HG02973 (cell line): ENCODE measurements around the gene CLMP.
"Not testable (repeated sequence)": the region's sequence is repeated elsewhere in the genome, so short reads cannot be mapped to it uniquely, and the experiment has no call there.

Source experiments
- ATAC-seq: cut with Tn5 transposase; IDR thresholded peaks from one replicate; pipeline ENCODE4 v1.9.1; 2021; ENCODE audit warnings: moderate library complexity; ENCODE audit not compliant: unreplicated experiment

The CLMP gene

DNA sequence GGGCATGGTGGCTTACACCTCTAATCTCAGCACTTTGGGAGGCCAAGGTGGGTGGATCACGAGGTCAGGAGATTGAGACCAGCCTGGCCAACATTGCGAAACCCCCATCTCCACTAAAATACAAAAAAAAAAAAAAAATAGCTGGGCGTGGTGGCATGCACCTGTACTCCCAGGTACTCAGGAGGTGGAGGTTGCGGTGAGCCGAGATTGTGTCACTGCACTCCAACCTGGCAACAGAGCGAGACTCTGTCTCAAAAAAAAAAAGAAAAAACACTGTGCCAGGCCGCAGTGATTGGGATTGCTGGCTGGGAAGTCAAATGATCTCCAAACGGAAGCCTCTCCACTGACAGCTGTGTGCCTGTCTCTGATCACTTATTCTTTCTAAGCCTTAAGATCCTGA lies 104.9 kb downstream of the CLMP start:
- not testable (repeated sequence) for ATAC-seq

DNA sequence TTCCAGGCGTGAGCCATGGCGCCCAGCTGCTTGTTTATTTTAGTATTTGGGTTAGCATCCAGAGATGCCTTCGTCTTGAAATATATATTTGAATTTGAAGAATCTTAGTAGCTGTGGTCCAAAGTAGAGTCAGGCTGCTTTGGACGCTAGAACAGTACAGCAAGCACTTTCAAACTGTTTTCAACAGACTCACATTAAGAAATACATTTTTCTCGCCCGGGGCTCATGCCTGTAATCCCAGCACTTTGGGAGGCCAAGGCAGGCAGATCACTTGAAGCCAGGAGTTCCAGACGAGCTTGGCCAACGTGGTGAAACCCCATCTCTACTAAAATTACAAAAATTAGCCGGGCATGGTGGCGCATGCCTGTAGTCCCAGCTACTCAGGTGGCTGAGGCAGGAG lies 106.2 kb downstream of the CLMP start:
- not testable (repeated sequence) for ATAC-seq

DNA sequence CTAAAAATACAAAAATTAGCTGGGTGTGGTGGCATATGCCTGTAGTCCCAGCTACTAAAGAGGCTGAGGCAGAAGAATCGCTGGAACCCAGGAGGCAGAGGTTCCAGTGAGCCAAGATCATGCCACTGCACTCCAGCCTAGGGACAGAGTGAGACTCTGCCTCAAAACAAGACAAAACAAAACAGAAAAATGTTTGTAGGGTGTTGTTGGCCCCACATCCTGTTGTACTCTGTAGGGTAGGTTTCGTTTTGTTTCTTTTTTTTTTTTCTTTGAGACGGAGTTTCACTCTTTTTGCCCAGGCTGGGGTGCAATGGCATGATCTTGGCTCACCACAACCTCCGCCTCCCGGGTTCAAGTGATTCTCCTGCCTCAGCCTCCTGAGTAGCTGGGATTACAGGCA lies 107.4 kb downstream of the CLMP start:
- peak; percentile 96 for ATAC-seq

DNA sequence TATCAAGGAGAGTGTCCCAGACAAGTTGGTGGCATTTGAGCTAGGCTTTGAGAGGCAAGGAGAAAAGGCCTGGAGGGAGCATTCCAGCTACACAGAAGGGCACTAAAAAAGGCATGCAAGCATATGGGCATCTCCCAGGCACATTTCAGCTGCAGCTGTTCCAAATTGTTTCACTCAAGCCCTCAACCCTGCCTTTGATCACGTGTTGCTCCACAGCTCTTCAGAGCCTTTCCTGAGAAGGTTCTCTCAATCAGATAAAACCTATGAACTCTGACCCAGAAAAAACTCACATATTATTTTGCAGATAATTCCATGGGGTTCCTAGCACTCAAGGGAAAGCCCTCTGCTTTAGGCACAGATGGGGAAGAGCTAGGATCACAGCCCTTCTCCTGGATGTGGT lies 108.7 kb downstream of the CLMP start:
- ATAC-seq: no peak

DNA sequence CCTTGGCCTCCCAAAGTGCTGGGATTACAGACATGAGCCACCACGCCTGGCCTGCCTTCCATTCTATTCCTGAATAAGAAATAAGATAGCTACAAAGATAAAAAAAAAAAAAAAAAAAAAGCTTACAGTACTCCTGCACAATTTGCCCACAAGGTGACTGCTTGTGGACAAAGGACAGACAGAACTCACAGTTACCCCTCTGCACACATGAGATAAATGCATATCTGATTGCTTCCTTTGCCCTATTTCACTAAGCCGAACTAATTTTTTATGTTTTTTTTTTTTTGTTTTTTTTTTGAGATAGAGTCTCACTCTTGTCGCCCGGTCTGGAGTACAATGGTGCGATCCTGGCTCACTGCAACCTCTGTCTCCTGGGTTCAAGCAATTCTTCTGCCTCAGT lies 109.6 kb downstream of the CLMP start:
- no peak for ATAC-seq

DNA sequence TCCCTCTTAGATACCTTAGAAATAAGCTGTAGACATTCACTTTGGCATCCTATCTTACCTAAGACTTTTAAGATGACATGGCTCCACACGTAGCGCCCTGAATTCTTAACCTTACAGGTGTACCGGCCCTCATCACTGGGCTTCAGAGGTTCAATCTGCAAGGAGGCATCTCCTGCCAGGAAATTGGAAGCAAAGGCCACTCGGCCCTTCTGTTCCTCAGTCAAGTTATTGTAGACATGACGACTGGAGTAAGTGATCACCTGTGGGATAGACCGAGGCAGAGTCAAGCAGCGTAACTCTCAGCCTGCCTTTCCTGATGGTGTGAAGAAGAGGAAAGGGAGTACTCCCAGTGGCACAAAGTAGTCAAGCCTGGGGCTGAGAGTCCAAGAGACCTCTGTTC lies 110.6 kb downstream of the CLMP start:
- ATAC-seq: no peak

DNA sequence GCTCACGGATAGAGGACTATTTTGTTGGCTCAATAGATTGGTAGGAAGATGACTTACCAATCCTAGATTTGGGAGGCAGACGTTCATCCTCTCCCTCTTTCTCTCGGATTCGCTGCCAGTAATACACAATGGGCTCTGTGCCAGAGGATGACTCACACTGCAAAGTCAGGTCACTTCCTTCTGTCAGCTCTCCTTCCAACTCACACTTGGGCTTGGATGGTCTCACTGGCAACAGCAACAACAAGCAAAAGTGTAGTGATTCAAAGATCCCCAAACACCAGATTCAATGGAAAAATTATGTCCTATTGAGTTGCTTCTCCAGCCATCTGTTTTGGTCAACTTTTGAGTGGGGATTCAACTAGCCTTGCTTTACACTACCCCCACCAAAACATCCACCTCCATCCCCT lies 111.4 kb downstream of the CLMP start:
- no peak for ATAC-seq

DNA sequence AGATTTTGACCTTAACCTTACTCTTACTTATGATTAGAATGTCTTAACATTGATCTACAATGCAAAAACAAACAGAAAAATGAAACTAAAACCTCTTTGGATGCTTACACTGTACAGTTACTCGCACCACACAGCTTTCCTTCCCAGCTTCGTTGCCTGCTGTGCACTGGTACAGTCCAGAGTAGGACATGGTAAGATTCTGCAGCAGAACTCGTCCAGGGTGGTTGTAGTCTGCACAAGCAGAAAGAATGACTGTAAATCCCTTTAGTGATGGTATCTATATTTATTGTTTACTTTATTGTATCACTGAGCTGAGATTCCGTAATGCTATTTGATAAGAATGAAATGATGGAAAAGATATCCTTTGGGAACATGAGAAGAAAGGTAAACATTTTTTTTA lies 112.1 kb downstream of the CLMP start:
- no peak for ATAC-seq

DNA sequence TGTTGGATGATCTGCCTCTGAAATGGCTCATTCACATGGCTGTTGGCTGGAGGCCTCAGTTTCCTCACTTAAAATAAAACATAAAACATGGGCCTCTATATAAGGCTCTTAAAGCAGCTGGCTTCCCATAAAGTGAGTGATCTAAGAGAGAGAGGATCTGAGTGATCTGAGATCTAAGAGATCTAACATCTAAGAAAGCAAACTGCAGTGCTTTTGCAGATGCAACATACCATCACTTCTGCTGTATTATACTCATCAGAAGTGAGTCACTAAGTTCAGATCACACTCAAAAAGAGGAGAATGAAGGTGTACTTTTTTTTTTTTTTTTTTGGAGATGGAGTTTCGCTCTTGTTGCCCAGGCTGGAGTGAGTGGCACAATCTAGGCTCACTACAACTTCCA lies 115.0 kb downstream of the CLMP start:
- ATAC-seq: no peak

DNA sequence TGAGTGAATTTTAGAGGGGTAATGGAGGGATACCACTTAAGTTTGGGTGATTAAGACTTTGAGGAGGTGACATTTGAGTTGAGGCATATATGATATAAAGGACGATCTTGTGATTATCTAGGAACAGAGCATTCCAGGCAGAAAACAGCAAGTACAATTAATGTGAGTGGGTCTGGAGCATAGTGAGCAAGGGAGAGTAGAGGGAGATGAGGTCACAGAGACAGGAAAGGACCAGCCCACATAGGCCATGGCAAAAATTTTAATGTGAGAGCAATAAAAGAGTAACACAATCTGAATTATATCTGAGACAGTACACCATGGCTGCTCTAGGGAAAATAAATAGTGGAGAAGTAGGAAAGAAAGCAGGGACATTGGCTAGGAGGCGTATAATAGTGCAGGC lies 118.6 kb downstream of the CLMP start:
- ATAC-seq: no peak

DNA sequence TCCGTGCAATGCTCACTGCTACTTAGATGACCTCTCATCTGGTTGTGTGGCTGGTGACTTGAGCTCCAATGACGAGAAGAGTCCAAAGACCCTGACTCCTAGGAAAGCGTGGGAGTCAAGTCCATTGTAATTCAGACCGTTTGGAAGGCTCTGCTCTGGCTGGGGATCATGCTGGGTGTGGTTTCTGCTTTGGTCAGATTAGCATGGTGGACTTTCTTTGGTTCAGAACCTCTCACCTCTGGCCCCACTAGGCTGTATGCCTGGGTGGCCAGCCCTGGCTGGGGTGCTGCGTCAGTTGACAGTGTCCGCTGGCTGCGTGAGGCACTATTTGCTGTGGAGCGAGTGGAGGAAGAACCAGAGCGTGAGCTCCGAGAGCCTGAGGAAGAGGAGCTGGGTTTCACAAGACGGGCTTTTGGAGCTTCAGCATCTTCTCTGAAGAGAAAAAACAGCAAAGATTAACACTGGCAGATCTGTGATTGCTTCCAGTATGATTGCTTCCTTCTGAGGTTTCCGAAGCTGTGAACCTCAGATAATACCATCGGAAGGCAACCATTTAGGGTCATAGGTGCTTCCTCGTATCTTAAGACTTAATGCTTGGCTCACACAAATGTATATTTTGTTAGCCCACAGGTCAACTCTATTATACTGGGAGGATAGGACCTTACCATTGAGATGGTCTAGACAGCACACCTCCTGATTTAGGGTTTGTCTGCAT lies 121.5 kb downstream of the CLMP start:
- no peak for ATAC-seq

DNA sequence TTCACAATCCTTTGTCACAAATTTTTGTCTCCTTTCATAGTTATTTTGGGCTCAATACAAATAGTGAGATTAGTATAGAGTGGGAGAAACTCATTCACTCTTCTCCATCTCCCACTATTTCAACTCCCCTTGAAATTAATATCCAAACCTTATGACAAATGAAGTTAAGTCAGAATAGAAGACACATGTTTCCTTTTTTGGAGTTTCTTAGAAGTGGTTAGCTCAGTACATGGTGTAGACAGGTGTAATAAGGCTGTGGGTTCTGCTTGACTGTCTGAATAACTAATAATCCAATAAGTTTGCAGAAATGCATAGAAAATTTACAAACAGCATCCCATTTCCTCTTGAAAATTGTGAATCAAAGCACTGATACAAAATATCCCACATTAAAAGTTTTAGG lies 122.3 kb downstream of the CLMP start:
- no peak for ATAC-seq

DNA sequence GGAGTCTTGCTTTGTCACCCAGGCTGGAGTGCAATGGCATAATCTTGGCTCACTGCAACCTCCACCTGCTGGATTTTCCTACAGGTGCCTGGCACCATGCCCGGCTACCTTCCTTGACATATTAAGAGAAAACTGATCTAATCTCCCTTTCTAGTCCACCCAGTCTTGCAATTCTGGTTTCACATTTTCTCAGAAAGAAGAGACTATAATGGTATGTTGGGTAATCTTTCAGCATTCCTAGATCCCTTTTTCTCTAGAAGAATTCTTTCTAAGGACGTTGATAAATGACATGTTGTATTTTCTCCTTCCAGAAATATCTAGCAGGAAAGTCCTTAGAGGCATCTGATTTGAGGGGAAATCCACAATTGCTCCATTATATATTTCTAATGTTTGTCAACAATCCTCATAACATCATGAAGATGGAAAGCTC lies 122.7 kb downstream of the CLMP start:
- ATAC-seq: no peak

DNA sequence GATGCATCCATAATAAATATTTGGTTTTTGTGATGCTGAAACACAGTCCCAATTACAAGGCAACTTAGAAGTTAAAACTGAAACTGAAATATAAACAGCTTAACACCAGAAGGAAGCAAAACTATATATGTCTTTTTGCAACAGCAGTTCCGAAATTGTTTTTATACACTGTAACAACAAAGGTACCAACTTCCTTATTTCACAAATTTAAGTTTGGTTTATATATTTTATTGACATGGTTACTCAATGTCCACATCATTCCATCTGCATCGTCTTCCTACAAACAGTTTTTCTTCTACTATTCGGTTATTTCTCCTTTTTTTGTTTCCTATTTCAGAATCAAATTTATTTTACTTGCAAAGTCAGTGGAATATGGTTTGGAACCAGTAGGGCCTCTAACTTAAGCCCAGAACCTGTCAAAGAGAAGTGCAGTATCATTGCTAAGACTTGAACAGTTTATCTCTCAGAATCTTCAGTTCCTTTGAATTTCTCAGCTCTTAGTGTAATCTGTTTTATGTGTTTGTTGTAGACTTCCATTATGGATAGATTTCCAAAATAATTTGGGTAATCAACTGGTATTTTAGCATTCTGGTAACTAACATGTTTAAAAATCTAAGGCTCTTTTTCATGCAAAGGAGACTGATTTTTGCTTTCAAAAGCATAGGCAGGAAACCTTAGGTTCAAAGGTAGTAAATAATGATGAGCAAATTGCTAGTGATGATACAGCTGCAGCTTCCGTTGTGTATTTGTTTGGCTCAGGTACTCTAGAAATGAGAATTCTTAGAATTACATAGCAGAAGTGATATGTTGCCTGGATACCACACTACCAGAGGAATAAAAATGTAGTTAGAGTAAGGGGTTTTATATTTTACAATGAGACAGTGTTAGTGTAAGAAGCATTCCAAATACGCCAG lies 124.9 kb downstream of the CLMP start:
- ATAC-seq: peak; percentile 57

DNA sequence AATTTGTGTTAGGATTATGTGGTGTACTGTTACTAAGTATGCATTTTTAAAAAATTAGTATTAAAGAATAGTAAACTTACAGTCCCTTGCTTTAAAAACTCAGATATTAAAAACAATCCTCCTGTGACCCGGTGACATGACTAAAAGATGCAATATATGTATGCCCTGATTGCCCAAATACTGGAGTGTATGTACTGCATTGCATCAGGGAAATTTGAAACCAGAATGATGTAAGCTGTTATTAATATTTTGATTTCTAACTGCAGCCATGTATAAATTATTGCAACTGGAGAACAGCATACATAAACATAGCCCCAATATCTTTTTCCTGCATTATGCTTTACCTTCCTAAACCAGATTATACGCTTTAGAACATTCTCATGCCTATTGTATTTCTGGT lies 129.4 kb downstream of the CLMP start:
- no peak for ATAC-seq

DNA sequence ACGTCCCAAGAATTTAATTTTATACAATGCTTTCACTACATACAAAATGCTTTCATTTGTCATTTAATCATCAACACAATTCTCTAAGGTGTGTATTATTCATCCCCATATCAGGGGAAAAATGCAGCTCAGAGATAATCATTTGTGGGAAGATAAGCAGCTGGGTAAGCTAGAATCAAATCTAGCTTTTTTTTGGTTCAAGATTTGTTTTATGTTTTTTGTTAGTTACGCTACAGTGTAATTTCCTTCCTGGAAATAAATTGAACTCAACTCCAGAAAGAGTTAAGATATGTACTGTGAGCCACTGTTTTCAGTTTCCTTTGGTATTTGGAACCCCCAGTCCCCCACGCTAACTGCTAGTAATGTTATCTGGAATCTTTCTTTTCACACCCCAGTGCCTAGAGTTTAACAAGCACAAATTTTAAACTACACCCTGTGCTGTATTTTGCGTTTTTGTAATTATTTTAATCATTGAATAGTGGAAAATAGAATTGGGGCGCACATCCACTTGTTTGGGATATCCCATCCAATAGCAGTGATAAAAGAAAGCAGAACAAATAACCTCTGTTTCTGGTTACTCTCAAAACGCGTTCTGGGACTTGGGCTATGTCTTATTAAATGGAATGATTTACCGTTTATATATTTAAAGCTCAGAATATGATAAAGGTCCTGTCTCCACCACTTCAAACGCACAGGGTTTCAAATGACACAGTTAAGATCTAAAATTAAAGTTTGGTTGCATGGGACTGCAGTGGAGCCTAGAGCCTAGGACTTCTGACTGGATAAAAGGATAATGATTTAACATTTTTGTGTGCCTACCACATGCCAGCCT lies 131.0 kb downstream of the CLMP start:
- ATAC-seq: no peak

DNA sequence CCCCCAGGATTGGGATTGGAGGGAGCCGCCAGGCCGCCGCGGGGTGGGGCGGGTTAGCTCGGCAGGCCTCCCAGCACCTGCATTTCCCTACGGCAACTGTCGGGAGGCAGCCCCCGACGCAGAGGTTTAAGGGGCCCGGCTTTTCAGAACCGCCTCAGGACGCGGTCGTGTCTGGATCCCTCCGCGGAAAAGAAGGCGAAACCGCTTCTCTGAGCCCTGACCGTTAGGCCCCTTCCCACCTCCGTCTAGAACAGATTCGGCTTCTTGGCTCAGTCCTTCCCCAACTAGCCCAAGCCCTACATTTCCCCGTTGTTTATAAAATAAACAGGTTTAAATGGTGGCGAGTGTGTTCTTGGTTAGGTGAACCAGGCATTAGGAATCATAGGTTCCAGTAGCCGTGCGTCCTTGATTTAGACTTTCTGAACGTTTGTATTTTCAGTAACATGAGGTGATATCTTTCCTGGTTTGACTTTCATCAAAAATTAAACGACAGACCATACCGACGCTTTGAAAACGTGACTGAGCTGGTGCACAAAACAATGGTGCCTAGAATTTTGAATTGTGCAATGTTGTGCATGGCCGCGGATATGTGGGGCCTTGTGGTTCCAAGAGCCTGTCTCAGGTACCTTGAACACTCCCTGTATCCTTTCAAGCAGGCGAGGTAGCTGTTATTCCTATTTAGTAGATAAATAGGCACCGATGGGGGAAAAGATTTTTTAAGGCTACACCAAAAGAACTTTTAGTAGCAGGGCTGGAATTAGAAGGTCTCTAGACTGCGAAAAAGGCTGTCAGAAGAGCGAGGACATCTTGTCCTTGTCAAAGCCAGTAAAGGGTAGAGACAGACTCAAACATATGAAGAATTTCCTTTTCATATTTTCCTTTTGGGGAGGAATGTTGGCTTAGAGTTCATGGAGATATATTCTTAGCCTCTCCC lies 131.9 kb downstream of the CLMP start:
- no peak for ATAC-seq

DNA sequence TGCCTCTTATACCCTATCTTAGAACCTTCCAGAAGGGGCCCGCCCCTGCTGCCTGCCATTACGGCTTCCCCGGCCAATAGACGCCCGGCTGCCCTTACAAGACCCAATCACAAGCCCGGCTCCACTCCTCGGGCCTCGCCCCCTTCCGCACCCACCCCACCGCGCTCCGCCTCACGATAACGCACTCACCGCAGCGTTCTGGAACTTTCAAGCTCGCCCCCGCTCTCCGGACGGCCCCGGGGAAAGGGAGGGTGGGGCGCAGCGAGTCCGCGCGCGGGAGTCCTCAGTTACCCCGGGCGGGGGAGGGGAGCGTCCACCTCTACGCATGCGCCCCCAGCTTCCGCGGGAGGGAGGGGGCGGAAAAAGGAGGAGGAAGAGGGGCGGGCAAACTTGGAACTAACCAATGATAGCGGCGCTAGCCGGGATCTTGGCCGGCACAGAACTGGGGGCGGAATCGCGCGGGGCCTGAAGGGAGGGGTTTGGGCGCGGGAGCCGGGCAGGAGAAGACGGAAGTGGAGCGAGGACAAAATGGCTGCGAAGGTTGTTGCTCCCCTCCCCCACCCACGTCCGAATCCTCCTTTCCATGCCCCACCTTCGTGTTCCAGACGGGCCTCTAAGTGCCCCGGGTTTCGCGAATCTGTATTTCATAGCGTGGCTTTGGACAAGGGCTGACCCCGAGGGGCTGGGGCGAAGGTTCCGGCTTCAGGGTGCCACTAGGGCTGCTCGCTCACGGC lies 132.7 kb downstream of the CLMP start:
- peak; percentile 87 for ATAC-seq

DNA sequence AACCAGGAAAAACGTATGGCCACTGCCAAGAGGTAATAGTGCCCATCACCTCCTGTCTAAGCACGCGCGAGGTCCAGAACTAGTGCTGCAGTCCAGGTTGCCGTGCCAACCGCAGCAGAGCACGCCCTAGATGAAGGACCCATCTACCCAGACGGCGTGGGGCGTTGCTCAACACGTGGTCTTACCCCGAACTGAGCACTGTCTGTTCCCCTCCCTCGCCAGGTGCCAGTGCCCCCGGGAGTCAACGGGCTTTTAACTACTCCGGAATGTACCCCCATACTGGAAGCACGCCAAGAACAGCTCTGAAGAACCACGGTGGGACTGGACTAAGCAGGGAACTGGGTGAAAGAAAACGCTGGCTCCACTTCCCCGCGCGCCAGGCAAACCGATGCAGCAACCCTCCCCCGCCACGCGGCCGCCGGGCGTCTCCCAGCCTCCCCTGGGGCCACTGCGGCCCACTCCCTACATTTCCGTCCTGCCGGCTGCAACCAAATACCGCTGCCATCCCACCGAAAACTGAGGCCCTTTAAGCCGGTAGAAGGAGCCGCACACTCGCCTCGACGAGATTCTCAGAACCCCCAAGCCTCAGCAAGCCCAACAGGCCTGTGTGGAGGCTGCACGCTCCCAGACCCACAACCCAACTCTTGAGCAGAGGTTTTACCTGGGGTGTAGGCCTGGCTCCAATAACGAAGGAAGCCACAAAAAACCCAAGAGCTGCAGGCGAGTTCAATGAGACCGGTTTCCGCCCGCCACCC lies 133.5 kb downstream of the CLMP start, which contains the start of gene HSPA8:
Gene HSPA8, minus strand, starts transcription at position 734 of the 755 bp plus-strand sequence. CDS start 812 bp downstream, outside the sequence.
- ATAC-seq: no peak
